ENCODE data around the gene MT1B.

- TF ChIP-seq CTCF (IDR thresholded peaks at IDR 0.05) (no peak), POLR2A (IDR thresholded peaks at IDR 0.05) (no peak)
Observed at GRCh38 chr16:56649271-56649670, 2.4 kb upstream of the MT1B start.

Measured in esophagus squamous epithelium (tissue), 4 donors.